BE2C (cell line): ENCODE data around the gene CLNK.

Experiments used
- DNase-seq: peaks from one replicate; pipeline ENCODE4 v3.0.0-alpha.2; 2020
- H3K27me3 ChIP-seq: fragments of 250-450 bp; sonication (Bioruptor Pico); 2 replicates; pipeline ENCODE4 v1.5.1; 2020; ENCODE audit warnings: mild to moderate bottlenecking
- H3K36me3 ChIP-seq: fragments of 250-450 bp; sonication (Bioruptor Pico); 2 replicates; pipeline ENCODE4 v1.5.1; 2020; ENCODE audit warnings: mild to moderate bottlenecking
- H3K4me1 ChIP-seq: fragments of 250-450 bp; sonication (Bioruptor Pico); 2 replicates; pipeline ENCODE4 v1.5.1; 2020
- H3K4me3 ChIP-seq: 2 replicates; pipeline ENCODE4 v1.5.1; 2011; ENCODE audit warnings: low read depth, low read length
- H3K9me3 ChIP-seq: fragments of 250-450 bp; sonication (Bioruptor Pico); 2 replicates; pipeline ENCODE4 v1.5.1; 2020
- CTCF ChIP-seq: IDR thresholded peaks from 2 replicates; pipeline ENCODE4 v1.5.1; 2012; ENCODE audit warnings: mild to moderate bottlenecking, low read depth, low read length

Gene CLNK

GRCh38 chr4:10480616-10481015 is 204.0 kb downstream of the CLNK start:
- Histone ChIP-seq H3K4me3 (no peak overlapping the region), H3K9me3 (no peaks in the 10 kb centered on the region), H3K4me1 (no peaks in the 10 kb centered on the region), H3K36me3 (no peaks in the 10 kb centered on the region), H3K27me3 (no peaks in the 10 kb centered on the region)
- no peak for DNase-seq
- no peak for TF ChIP-seq CTCF

GRCh38 chr4:10478621-10479020 is 205.9 kb downstream of the CLNK start:
- Histone ChIP-seq H3K4me3 (no peak overlapping the region), H3K4me1 (no peaks in the 10 kb centered on the region), H3K9me3 (no peaks in the 10 kb centered on the region), H3K27me3 (no peaks in the 10 kb centered on the region), H3K36me3 (no peaks in the 10 kb centered on the region)
- no peak for DNase-seq
- no peak for TF ChIP-seq CTCF

GRCh38 chr4:10470505-10470904 is 214.1 kb downstream of the CLNK start:
- no peak for DNase-seq
- no peak for TF ChIP-seq CTCF
- H3K36me3 ChIP-seq = no peaks in the 10 kb centered on the region
- H3K9me3 ChIP-seq = no peaks in the 10 kb centered on the region
- H3K4me3 ChIP-seq = no peak overlapping the region
- H3K4me1 ChIP-seq = no peaks in the 10 kb centered on the region
- H3K27me3 ChIP-seq = no peaks in the 10 kb centered on the region

GRCh38 chr4:10466161-10466560 is 218.4 kb downstream of the CLNK start:
- Histone ChIP-seq H3K4me3 (no peak overlapping the region), H3K4me1 (no peaks in the 10 kb centered on the region), H3K36me3 (no peaks in the 10 kb centered on the region), H3K27me3 (no peaks in the 10 kb centered on the region), H3K9me3 (no peaks in the 10 kb centered on the region; the same call in 1 of the 2 replicates)
- no peak for TF ChIP-seq CTCF
- no peak for DNase-seq

- H3K36me3 ChIP-seq = no peaks in the 10 kb centered on the region
- no peak overlapping the region for H3K4me3 ChIP-seq
- no peaks in the 10 kb centered on the region for H3K4me1 ChIP-seq
- TF ChIP-seq CTCF = no peak
- H3K9me3 ChIP-seq = no peaks in the 10 kb centered on the region; the same call in 1 of the 2 replicates
- H3K27me3 ChIP-seq = no peaks in the 10 kb centered on the region
- no peak for DNase-seq
These were observed 221.7 kb downstream of the CLNK start for GRCh38 chr4:10462876-10463275.

GRCh38 chr4:10461850-10462400 is 222.6 kb downstream of the CLNK start:
- Histone ChIP-seq H3K9me3 (no peaks in the 10 kb centered on the region; the same call in 1 of the 2 replicates), H3K4me3 (no peak overlapping the region), H3K4me1 (no peaks in the 10 kb centered on the region), H3K27me3 (no peaks in the 10 kb centered on the region), H3K36me3 (no peaks in the 10 kb centered on the region)
- no peak for DNase-seq
- no peak for TF ChIP-seq CTCF
